Loucy (cell line): ENCODE results near the gene ELMO1.

Experiments used
- H2AFZ ChIP-seq: fragments of 200-600 bp; sonication (generic); 2 replicates; pipeline ENCODE4 v1.6.0; 2016; ENCODE audit warnings: antibody characterized with exemption, mild to moderate bottlenecking, low read length, moderate library complexity
- H3F3A ChIP-seq: fragments of 200-600 bp; 2 replicates; pipeline ENCODE4 v1.6.0; 2016; ENCODE audit warnings: antibody characterized with exemption, low read depth, mild to moderate bottlenecking
- H3K27me3 ChIP-seq: fragments of 200-600 bp; sonication (generic); 2 replicates; pipeline ENCODE4 v1.6.1; 2014; ENCODE audit warnings: low read length, mild to moderate bottlenecking; ENCODE audit not compliant: insufficient read depth, poor library complexity, severe bottlenecking
- H3K36me3 ChIP-seq: fragments of 200-600 bp; sonication (generic); 2 replicates; pipeline ENCODE4 v1.6.1; 2016; ENCODE audit warnings: low read length; ENCODE audit not compliant: insufficient read depth
- H3K4me1 ChIP-seq: fragments of 200-600 bp; sonication (generic); 2 replicates; pipeline ENCODE4 v1.5.1; 2014; ENCODE audit warnings: low read length, mild to moderate bottlenecking; ENCODE audit not compliant: insufficient read depth, poor library complexity, severe bottlenecking
- H3K4me2 ChIP-seq: fragments of 200-600 bp; sonication (generic); 2 replicates; pipeline ENCODE4 v1.6.0; 2014; ENCODE audit warnings: antibody characterized with exemption, low read length, low read depth, mild to moderate bottlenecking; ENCODE audit not compliant: poor library complexity, severe bottlenecking
- H3K4me3 ChIP-seq: fragments of 200-600 bp; sonication (generic); 2 replicates; pipeline ENCODE4 v1.5.1; 2014; ENCODE audit warnings: low read length, mild to moderate bottlenecking, mixed read lengths; ENCODE audit not compliant: poor library complexity, severe bottlenecking
- H3K79me2 ChIP-seq: fragments of 200-600 bp; sonication (generic); 2 replicates; pipeline ENCODE4 v1.6.1; 2014; ENCODE audit warnings: low read length; ENCODE audit not compliant: insufficient read depth
- H3K9ac ChIP-seq: fragments of 200-600 bp; sonication (generic); 2 replicates; pipeline ENCODE4 v1.6.0; 2014; ENCODE audit warnings: mild to moderate bottlenecking, low read depth, low read length, moderate library complexity; ENCODE audit not compliant: poor library complexity, severe bottlenecking
- H3K9me2 ChIP-seq: fragments of 200-600 bp; sonication (generic); replicated peaks from 2 replicates; pipeline ENCODE4 v1.6.1; 2016; ENCODE audit warnings: low read depth, low read length, mixed read lengths
- H3K9me3 ChIP-seq: fragments of 200-600 bp; sonication (generic); 2 replicates; pipeline ENCODE4 v1.6.1; 2014; ENCODE audit warnings: mild to moderate bottlenecking, antibody characterized with exemption, low read length, low read depth; ENCODE audit not compliant: insufficient read depth
- H4K20me1 ChIP-seq: fragments of 200-600 bp; sonication (generic); 2 replicates; pipeline ENCODE4 v1.6.0; 2014; ENCODE audit warnings: antibody characterized with exemption, low read length, mild to moderate bottlenecking; ENCODE audit not compliant: insufficient read depth, poor library complexity, severe bottlenecking
- CTCF ChIP-seq: fragments of 200-600 bp; sonication (generic); conservative IDR thresholded peaks from 2 replicates; pipeline ENCODE4 v1.5.1; 2014; ENCODE audit warnings: mild to moderate bottlenecking, antibody characterized with exemption, low read length
- EZH2phosphoT487 ChIP-seq: fragments of 200-600 bp; IDR thresholded peaks from 2 replicates; pipeline ENCODE4 v1.6.1; 2018; ENCODE audit warnings: antibody characterized with exemption, mild to moderate bottlenecking, moderate library complexity, borderline replicate concordance

Gene ELMO1

GRCh38 chr7:37129035-37129425 lies 319.6 kb downstream of the ELMO1 start:
- H3K79me2 ChIP-seq, result peaks cover 4% of the 10 kb centered on the region; the same call in 1 of the 2 replicates
- no peaks in the 10 kb centered on the region for H3K4me1 ChIP-seq
- TF ChIP-seq CTCF, result no peak
- TF ChIP-seq EZH2phosphoT487, result no peak
- H4K20me1 ChIP-seq, result no peaks in the 10 kb centered on the region
- no peak overlapping the region for H3K4me2 ChIP-seq
- H2AFZ ChIP-seq, result no peak overlapping the region
- H3K9me2 ChIP-seq, result no peaks in the 10 kb centered on the region
- no peaks in the 10 kb centered on the region for H3K27me3 ChIP-seq
- H3K9me3 ChIP-seq, result no peaks in the 10 kb centered on the region
- H3K4me3 ChIP-seq, result no peak overlapping the region
- no peaks in the 10 kb centered on the region for H3F3A ChIP-seq
- no peak overlapping the region for H3K9ac ChIP-seq
- peaks cover 56% of the 10 kb centered on the region; the same call in 1 of the 2 replicates for H3K36me3 ChIP-seq

- no peaks in the 10 kb centered on the region for H3K9me3 ChIP-seq
- no peaks in the 10 kb centered on the region for H3F3A ChIP-seq
- no peaks in the 10 kb centered on the region for H4K20me1 ChIP-seq
- no peaks in the 10 kb centered on the region for H3K4me1 ChIP-seq
- no peaks in the 10 kb centered on the region for H3K9me2 ChIP-seq
- H3K4me3 ChIP-seq, result no peak overlapping the region
- TF ChIP-seq EZH2phosphoT487, result no peak
- TF ChIP-seq CTCF, result no peak
- no peaks in the 10 kb centered on the region for H3K79me2 ChIP-seq
- no peak overlapping the region for H2AFZ ChIP-seq
- H3K9ac ChIP-seq, result no peak overlapping the region
- H3K36me3 ChIP-seq, result peaks cover 54% of the 10 kb centered on the region; the same call in 1 of the 2 replicates
- no peak overlapping the region for H3K4me2 ChIP-seq
- no peaks in the 10 kb centered on the region for H3K27me3 ChIP-seq
These were observed 320.2 kb downstream of the ELMO1 start for GRCh38 chr7:37128327-37129034.

- H3K4me3 ChIP-seq, result no peak overlapping the region
- no peak overlapping the region for H3K4me2 ChIP-seq
- peaks cover 3% of the 10 kb centered on the region for H4K20me1 ChIP-seq
- peaks cover 6% of the 10 kb centered on the region; the same call in 1 of the 2 replicates for H3K79me2 ChIP-seq
- H2AFZ ChIP-seq, result no peak overlapping the region
- H3K4me1 ChIP-seq, result peaks cover 6% of the 10 kb centered on the region
- H3K9ac ChIP-seq, result no peak overlapping the region
- H3K9me2 ChIP-seq, result no peaks in the 10 kb centered on the region
- no peaks in the 10 kb centered on the region for H3K27me3 ChIP-seq
- no peaks in the 10 kb centered on the region for H3K9me3 ChIP-seq
- H3F3A ChIP-seq, result no peaks in the 10 kb centered on the region
- TF ChIP-seq EZH2phosphoT487, result no peak
- no peak for TF ChIP-seq CTCF
- H3K36me3 ChIP-seq, result peaks cover 3% of the 10 kb centered on the region; the same call in 1 of the 2 replicates
These were observed 329.3 kb downstream of the ELMO1 start for GRCh38 chr7:37119296-37119860.
